Panc1 (cell line): ENCODE data around the gene FGF14.

Experiments used
- POLR2AphosphoS5 ChIP-seq: IDR thresholded peaks from 2 replicates; pipeline ENCODE4 v1.6.1; 2012; ENCODE audit warnings: mild to moderate bottlenecking, low read depth, low read length, moderate library complexity
- TF ChIP-seq, protein P1 (sequence below): fragments of 450-650 bp; IDR thresholded peaks from 2 replicates; pipeline ENCODE4 v1.5.1; 2017; ENCODE audit warnings: mild to moderate bottlenecking
- TF ChIP-seq, protein P2 (sequence below), 2 experiments: IDR thresholded peaks; 2 replicates each; pipeline ENCODE4 v1.6.1; 2011 to 2012; ENCODE audit warnings: low read depth in 2 of 2, control low read depth in 1 of 2, low read length in 1 of 2, mild to moderate bottlenecking in 1 of 2, moderate library complexity in 1 of 2; ENCODE audit not compliant: insufficient read depth in 1 of 2

DNA sequence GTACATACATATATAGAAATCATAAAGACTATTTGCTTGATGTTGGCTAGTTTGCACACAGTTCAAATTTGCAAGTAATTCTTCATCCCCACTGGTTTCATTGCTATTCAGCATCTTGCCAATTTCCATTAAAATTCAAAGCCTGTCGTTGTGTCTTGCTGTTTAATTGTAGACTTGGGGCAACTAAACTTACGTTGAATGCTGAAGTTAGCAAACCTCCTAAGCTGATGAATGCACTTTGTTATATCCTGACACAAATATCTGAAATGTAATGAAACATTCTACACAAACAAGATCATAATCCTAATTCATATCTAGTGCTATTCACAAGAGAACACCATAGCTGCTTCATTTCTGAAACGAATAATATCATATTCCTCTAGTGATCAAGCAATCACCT lies 568.2 kb downstream of the FGF14 start:
- TF ChIP-seq, protein P1, sequence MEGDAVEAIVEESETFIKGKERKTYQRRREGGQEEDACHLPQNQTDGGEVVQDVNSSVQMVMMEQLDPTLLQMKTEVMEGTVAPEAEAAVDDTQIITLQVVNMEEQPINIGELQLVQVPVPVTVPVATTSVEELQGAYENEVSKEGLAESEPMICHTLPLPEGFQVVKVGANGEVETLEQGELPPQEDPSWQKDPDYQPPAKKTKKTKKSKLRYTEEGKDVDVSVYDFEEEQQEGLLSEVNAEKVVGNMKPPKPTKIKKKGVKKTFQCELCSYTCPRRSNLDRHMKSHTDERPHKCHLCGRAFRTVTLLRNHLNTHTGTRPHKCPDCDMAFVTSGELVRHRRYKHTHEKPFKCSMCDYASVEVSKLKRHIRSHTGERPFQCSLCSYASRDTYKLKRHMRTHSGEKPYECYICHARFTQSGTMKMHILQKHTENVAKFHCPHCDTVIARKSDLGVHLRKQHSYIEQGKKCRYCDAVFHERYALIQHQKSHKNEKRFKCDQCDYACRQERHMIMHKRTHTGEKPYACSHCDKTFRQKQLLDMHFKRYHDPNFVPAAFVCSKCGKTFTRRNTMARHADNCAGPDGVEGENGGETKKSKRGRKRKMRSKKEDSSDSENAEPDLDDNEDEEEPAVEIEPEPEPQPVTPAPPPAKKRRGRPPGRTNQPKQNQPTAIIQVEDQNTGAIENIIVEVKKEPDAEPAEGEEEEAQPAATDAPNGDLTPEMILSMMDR: no peak
- no peak for TF ChIP-seq POLR2AphosphoS5
- TF ChIP-seq, protein P2, sequence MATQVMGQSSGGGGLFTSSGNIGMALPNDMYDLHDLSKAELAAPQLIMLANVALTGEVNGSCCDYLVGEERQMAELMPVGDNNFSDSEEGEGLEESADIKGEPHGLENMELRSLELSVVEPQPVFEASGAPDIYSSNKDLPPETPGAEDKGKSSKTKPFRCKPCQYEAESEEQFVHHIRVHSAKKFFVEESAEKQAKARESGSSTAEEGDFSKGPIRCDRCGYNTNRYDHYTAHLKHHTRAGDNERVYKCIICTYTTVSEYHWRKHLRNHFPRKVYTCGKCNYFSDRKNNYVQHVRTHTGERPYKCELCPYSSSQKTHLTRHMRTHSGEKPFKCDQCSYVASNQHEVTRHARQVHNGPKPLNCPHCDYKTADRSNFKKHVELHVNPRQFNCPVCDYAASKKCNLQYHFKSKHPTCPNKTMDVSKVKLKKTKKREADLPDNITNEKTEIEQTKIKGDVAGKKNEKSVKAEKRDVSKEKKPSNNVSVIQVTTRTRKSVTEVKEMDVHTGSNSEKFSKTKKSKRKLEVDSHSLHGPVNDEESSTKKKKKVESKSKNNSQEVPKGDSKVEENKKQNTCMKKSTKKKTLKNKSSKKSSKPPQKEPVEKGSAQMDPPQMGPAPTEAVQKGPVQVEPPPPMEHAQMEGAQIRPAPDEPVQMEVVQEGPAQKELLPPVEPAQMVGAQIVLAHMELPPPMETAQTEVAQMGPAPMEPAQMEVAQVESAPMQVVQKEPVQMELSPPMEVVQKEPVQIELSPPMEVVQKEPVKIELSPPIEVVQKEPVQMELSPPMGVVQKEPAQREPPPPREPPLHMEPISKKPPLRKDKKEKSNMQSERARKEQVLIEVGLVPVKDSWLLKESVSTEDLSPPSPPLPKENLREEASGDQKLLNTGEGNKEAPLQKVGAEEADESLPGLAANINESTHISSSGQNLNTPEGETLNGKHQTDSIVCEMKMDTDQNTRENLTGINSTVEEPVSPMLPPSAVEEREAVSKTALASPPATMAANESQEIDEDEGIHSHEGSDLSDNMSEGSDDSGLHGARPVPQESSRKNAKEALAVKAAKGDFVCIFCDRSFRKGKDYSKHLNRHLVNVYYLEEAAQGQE (IDR thresholded peaks at IDR 0.05; ENCODE audit: insufficient read depth in 1 of 2, low read depth in 2 of 2, low read length in 1 of 2): no peak
